SU-DHL-6 (cell line): ENCODE data around the gene VWA5B1.

Experiments used
- EZH2phosphoT487 ChIP-seq: fragments of 200-600 bp; sonication (generic), shearing (Covaris generic); conservative IDR thresholded peaks from 2 replicates; pipeline ENCODE4 v1.6.1; 2018; ENCODE audit warnings: mild to moderate bottlenecking, antibody characterized with exemption, low read length, moderate library complexity, mixed read lengths
- TF ChIP-seq, protein P1 (sequence below): fragments of 200-600 bp; sonication (generic); IDR thresholded peaks from one replicate; pipeline ENCODE4 v1.5.1; 2017; ENCODE audit warnings: antibody characterized with exemption, mild to moderate bottlenecking, low read length, moderate library complexity; ENCODE audit not compliant: insufficient read depth, poor library complexity, severe bottlenecking

DNA sequence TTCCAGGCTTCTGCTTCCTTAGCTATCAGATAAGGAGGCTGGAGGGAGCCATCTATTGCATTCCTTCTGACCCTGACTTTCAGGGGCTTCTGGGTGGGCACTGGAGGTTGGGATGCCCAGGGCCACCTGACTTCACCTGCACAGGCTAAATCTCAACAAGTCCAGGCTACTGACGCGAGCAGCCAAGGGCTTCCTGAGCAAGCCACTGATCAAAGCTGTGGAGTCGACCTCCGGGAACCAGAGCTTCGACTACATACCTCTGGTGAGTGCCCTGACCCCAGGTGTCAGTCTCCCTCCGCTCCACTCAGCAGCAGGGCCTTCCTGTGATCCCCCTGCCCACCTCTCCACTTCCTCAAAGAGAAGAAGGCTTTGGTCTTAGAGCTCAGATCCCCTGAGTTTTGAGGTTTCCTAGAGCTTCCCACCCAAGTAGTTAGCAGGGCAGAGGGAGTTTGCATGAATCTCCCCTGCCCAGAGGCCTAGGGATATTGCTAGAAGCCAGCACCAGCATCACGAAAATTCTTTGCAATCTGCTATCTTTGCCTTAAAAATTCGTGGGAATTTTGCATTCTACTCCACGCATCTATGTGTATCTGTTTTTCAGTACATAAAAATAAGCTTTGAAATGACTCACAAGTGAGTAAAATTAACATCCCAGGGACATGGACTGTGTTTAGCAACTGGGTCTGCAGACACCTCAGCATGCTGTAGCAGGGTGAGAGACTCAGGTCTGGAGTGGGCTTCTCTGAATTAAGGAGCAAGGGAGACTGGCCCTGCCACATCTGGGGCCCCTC is 61.4 kb downstream of the VWA5B1 start:
- TF ChIP-seq, protein P1, sequence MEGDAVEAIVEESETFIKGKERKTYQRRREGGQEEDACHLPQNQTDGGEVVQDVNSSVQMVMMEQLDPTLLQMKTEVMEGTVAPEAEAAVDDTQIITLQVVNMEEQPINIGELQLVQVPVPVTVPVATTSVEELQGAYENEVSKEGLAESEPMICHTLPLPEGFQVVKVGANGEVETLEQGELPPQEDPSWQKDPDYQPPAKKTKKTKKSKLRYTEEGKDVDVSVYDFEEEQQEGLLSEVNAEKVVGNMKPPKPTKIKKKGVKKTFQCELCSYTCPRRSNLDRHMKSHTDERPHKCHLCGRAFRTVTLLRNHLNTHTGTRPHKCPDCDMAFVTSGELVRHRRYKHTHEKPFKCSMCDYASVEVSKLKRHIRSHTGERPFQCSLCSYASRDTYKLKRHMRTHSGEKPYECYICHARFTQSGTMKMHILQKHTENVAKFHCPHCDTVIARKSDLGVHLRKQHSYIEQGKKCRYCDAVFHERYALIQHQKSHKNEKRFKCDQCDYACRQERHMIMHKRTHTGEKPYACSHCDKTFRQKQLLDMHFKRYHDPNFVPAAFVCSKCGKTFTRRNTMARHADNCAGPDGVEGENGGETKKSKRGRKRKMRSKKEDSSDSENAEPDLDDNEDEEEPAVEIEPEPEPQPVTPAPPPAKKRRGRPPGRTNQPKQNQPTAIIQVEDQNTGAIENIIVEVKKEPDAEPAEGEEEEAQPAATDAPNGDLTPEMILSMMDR: no peak
- TF ChIP-seq EZH2phosphoT487: no peak
